ENCODE measurements around the gene NTHL1. TPM values are rescaled to one million over a fixed set of nuclear protein-coding genes. Genes with fewer than 3 reads are reported as not detected.

Gene NTHL1
- total and polyA plus RNA-seq, 2 of the 13 experiments (the other 11 are each of a cell fraction or from before 2014, with no cell fraction given): 47.5 to 64.9 TPM

GRCh38 chr16:2009791-2010510, 37.7 kb downstream of the NTHL1 start, which contains the start of gene ZNF598 (continued):
- TF ChIP-seq NFKBIZ (CRISPR knock-in tag; IDR thresholded peaks at IDR 0.05) (peak; percentile 69; the same call in 1 of the 2 replicates), ZNF569 (CRISPR knock-in tag; IDR thresholded peaks at IDR 0.05; ENCODE audit: borderline replicate concordance) (no peak), ZNF550 (CRISPR knock-in tag; IDR thresholded peaks at IDR 0.05; ENCODE audit: borderline replicate concordance) (peak; percentile 53; the same call in 1 of the 2 replicates), ATF7 (IDR thresholded peaks at IDR 0.05) (no peak), ATF7 (CRISPR knock-in tag; IDR thresholded peaks at IDR 0.05) (no peak), ZNF770 (CRISPR knock-in tag; IDR thresholded peaks at IDR 0.05) (peak; percentile 63), CCAR2 (optimal IDR thresholded peaks at IDR 0.05; ENCODE audit: low read depth, low read length) (no peak), FOSL2 (CRISPR knock-in tag; IDR thresholded peaks at IDR 0.05) (no peak), ZBTB38 (CRISPR knock-in tag; IDR thresholded peaks at IDR 0.05) (peak; percentile 44), DMTF1 (CRISPR knock-in tag; IDR thresholded peaks at IDR 0.05) (no peak), ZNF136 (CRISPR knock-in tag; IDR thresholded peaks at IDR 0.05; ENCODE audit: low read depth) (no peak), TAF15 (IDR thresholded peaks at IDR 0.05; ENCODE audit: low read depth, low read length, poor library complexity, severe bottlenecking) (no peak), ZSCAN20 (CRISPR knock-in tag; IDR thresholded peaks at IDR 0.05; ENCODE audit: borderline replicate concordance) (no peak), ZNF788 (CRISPR knock-in tag; IDR thresholded peaks at IDR 0.05; ENCODE audit: borderline replicate concordance) (no peak; the same call in 1 of the 2 replicates), MIER3 (CRISPR knock-in tag; IDR thresholded peaks at IDR 0.05; ENCODE audit: borderline replicate concordance) (no peak), ZBED4 (CRISPR knock-in tag; IDR thresholded peaks at IDR 0.05; ENCODE audit: borderline replicate concordance) (no peak), ARID2 (CRISPR knock-in tag; IDR thresholded peaks at IDR 0.05; ENCODE audit: borderline replicate concordance) (no peak)
